K562 (cell line): Measurements from ENCODE around the gene ATXN7L1. TPM values are rescaled to one million over a fixed set of nuclear protein-coding genes. Genes with fewer than 3 reads are reported as not detected.

Experiments
- CBFA2T2 ChIP-seq: fragments of 450-650 bp; conservative IDR thresholded peaks from 2 replicates; pipeline ENCODE4 v1.6.1; 2017; ENCODE audit warnings: mild to moderate bottlenecking
- DNMT1 ChIP-seq: fragments of 450-650 bp; IDR thresholded peaks from 2 replicates; pipeline ENCODE4 v1.6.1; 2016; ENCODE audit warnings: antibody characterized with exemption, mild to moderate bottlenecking
- GATAD2B ChIP-seq: fragments of 450-650 bp; IDR thresholded peaks from 2 replicates; pipeline ENCODE4 v1.6.1; 2017; ENCODE audit warnings: mild to moderate bottlenecking, borderline replicate concordance
- HOXB6 ChIP-seq: fragments of 250-450 bp; sonication (Bioruptor Pico); IDR thresholded peaks from 2 replicates; pipeline ENCODE4 v1.5.1; 2022; ENCODE audit warnings: mild to moderate bottlenecking, borderline replicate concordance
- MEF2D ChIP-seq: conservative IDR thresholded peaks from 2 replicates; pipeline ENCODE4 v1.6.1; 2016; ENCODE audit warnings: low read depth, missing genetic modification characterization, missing compliant biosample characterization
- MIER1 ChIP-seq: fragments of 450-650 bp; IDR thresholded peaks from 2 replicates; pipeline ENCODE4 v1.6.1; 2016; ENCODE audit warnings: antibody characterized with exemption, mild to moderate bottlenecking, low read depth
- PHB2 ChIP-seq: fragments of 450-650 bp; IDR thresholded peaks from 2 replicates; pipeline ENCODE4 v1.6.1; 2017; ENCODE audit warnings: low read depth
- POLR2H ChIP-seq: IDR thresholded peaks from 2 replicates; pipeline ENCODE4 v1.6.1; 2016; ENCODE audit warnings: missing genetic modification characterization, low read depth, mild to moderate bottlenecking, control low read depth, missing compliant biosample characterization, moderate library complexity
- POU5F1 ChIP-seq: fragments of 150-350 bp; IDR thresholded peaks from 2 replicates; pipeline ENCODE4 v1.6.1; 2014; ENCODE audit warnings: borderline replicate concordance, low read length, low read depth, mild to moderate bottlenecking; ENCODE audit not compliant: partially characterized antibody
- PURB ChIP-seq: sonication (generic); formaldehyde crosslinking; IDR thresholded peaks from 2 replicates; pipeline ENCODE4 v1.9.0; 2021; ENCODE audit warnings: low read depth, mild to moderate bottlenecking, missing genetic modification reagents
- RAD51 ChIP-seq: fragments of 450-650 bp; IDR thresholded peaks from 2 replicates; pipeline ENCODE4 v1.7.1; 2016; ENCODE audit warnings: low read depth, mild to moderate bottlenecking, borderline replicate concordance
- TEAD4 ChIP-seq, 2 experiments: sonication (generic) in 1 of 2; formaldehyde crosslinking in 1 of 2; IDR thresholded peaks; 2 replicates each; pipeline versions ENCODE4 v1.6.1 to v1.8.0; 2012 to 2022; ENCODE audit warnings: borderline replicate concordance in 1 of 2, inconsistent platforms in 1 of 2, low read length in 1 of 2, mild to moderate bottlenecking in 1 of 2, missing genetic modification reagents in 1 of 2
- ZNF583 ChIP-seq: fragments of 250-450 bp; sonication (Bioruptor Pico); IDR thresholded peaks from 2 replicates; pipeline ENCODE4 v1.4.0; 2020
- ZNF717 ChIP-seq: fragments of 250-450 bp; sonication (Bioruptor Pico); IDR thresholded peaks from 2 replicates; pipeline ENCODE4 v1.5.0; 2021
- polyA plus RNA-seq, 8 experiments: library from polyadenylated mRNA; depleted of rRNA in 4 of 8; stranded (reverse) in 5 of 8; unstranded in 3 of 8; fragments of >200 nt; fragmentation: Nextera tagmentation in 2 of 8; fragmentation: Illumina TruSeq in 1 of 8; extraction: Ambion mirVana in 2 of 8; extraction: Trizol in 1 of 8; gene quantifications; 2 replicates each; pipeline versions ENCODE4 v1.2.1 to v1.2.3, GENCODE V29; 2011 to 2014; ENCODE audit warnings: inconsistent platforms in 1 of 8, missing spikeins in 1 of 8
- total RNA-seq, 7 experiments: library from RNA; depleted of rRNA in 6 of 7; stranded (reverse); fragments of >200 nt in 6 of 7; fragmentation: Illumina TruSeq in 2 of 7; extraction: Trizol in 2 of 7; gene quantifications; 2 replicates each; pipeline versions ENCODE4 v1.2.1 to v1.2.3, GENCODE V29; 2011 to 2021; ENCODE audit warnings: low replicate concordance in 1 of 7
- TF ChIP-seq, protein P1 (sequence below): fragments of 450-650 bp; IDR thresholded peaks from 2 replicates; pipeline ENCODE4 v1.6.1; 2017; ENCODE audit warnings: mild to moderate bottlenecking, moderate library complexity
- TF ChIP-seq, protein P2 (sequence below): fragments of 450-650 bp; IDR thresholded peaks from 2 replicates; pipeline ENCODE4 v1.6.1; 2016; ENCODE audit warnings: low read depth, mild to moderate bottlenecking, moderate library complexity
- TF ChIP-seq, protein P3 (sequence below): fragments of 450-650 bp; formaldehyde crosslinking; IDR thresholded peaks from 2 replicates; pipeline ENCODE4 v1.4.0; 2020; ENCODE audit warnings: mild to moderate bottlenecking, moderate library complexity
- TF ChIP-seq, protein P4 (sequence below): sonication (generic); formaldehyde crosslinking; IDR thresholded peaks from 2 replicates; pipeline ENCODE4 v1.8.0; 2022; ENCODE audit warnings: mild to moderate bottlenecking, missing genetic modification reagents
- TF ChIP-seq, protein P5 (sequence below), 2 experiments: fragments of 450-650 bp; IDR thresholded peaks; 2 replicates each; pipeline ENCODE4 v1.6.1; 2016

The ATXN7L1 gene
- total and polyA plus RNA-seq, 9 of the 15 experiments (the other 6 are each of a cell fraction or from before 2014, with no cell fraction given), result 6.6 to 13.7 (median 10.7) TPM

DNA sequence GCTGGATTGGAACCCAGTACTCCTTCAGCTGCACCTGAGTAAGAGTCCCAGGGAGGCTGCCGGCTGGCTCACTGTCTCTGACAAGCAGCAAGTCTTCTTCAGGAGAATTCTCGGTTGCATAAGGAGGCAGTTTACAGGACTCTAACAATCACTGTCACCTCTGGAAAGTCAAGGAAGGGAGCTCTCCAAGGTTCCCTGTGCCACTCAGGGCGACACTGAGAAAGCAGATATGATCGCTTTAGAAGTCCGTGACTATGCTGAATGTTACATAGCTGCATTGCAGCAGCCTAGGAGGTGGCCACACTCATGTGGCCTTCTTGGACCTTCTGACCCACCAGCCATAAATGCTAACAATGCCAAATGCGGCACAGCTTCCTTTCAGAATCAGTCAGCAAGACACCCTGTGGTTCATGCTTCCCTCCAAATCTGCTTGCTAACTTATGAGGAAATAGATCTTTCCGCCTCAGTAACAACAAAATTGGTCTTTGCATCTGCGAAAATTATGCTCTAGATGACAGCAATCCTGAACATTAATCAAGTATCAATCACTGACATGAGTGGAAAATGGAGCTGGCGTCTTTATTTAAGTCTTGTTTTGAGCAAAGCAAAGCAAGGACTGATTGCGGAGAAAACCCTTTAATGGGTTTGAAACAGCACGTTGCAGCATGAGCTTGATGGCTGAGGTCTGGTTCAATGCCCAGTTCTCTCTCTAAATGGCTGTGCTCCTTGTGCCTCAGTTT, 132.9 kb downstream of the ATXN7L1 start (continued):
- TF ChIP-seq, protein P1, sequence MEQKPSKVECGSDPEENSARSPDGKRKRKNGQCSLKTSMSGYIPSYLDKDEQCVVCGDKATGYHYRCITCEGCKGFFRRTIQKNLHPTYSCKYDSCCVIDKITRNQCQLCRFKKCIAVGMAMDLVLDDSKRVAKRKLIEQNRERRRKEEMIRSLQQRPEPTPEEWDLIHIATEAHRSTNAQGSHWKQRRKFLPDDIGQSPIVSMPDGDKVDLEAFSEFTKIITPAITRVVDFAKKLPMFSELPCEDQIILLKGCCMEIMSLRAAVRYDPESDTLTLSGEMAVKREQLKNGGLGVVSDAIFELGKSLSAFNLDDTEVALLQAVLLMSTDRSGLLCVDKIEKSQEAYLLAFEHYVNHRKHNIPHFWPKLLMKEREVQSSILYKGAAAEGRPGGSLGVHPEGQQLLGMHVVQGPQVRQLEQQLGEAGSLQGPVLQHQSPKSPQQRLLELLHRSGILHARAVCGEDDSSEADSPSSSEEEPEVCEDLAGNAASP, result no peak
- TF ChIP-seq RAD51 (no peak), TEAD4 (IDR thresholded peaks at IDR 0.05; ENCODE audit: low read length) (no peak), TEAD4 (CRISPR knock-in tag; IDR thresholded peaks at IDR 0.05; ENCODE audit: borderline replicate concordance) (no peak), POLR2H (tag) (no peak), GATAD2B (no peak), PHB2 (no peak), POU5F1 (no peak), CBFA2T2 (no peak), ZNF717 (CRISPR knock-in tag) (no peak), DNMT1 (no peak), PURB (CRISPR knock-in tag) (no peak), MIER1 (peak; percentile 83), ZNF583 (no peak), MEF2D (tag) (no peak), HOXB6 (CRISPR knock-in tag) (no peak)
- TF ChIP-seq, protein P2, sequence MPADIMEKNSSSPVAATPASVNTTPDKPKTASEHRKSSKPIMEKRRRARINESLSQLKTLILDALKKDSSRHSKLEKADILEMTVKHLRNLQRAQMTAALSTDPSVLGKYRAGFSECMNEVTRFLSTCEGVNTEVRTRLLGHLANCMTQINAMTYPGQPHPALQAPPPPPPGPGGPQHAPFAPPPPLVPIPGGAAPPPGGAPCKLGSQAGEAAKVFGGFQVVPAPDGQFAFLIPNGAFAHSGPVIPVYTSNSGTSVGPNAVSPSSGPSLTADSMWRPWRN, result no peak
- TF ChIP-seq, protein P3, sequence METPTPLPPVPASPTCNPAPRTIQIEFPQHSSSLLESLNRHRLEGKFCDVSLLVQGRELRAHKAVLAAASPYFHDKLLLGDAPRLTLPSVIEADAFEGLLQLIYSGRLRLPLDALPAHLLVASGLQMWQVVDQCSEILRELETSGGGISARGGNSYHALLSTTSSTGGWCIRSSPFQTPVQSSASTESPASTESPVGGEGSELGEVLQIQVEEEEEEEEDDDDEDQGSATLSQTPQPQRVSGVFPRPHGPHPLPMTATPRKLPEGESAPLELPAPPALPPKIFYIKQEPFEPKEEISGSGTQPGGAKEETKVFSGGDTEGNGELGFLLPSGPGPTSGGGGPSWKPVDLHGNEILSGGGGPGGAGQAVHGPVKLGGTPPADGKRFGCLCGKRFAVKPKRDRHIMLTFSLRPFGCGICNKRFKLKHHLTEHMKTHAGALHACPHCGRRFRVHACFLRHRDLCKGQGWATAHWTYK, result no peak
- TF ChIP-seq, protein P4, sequence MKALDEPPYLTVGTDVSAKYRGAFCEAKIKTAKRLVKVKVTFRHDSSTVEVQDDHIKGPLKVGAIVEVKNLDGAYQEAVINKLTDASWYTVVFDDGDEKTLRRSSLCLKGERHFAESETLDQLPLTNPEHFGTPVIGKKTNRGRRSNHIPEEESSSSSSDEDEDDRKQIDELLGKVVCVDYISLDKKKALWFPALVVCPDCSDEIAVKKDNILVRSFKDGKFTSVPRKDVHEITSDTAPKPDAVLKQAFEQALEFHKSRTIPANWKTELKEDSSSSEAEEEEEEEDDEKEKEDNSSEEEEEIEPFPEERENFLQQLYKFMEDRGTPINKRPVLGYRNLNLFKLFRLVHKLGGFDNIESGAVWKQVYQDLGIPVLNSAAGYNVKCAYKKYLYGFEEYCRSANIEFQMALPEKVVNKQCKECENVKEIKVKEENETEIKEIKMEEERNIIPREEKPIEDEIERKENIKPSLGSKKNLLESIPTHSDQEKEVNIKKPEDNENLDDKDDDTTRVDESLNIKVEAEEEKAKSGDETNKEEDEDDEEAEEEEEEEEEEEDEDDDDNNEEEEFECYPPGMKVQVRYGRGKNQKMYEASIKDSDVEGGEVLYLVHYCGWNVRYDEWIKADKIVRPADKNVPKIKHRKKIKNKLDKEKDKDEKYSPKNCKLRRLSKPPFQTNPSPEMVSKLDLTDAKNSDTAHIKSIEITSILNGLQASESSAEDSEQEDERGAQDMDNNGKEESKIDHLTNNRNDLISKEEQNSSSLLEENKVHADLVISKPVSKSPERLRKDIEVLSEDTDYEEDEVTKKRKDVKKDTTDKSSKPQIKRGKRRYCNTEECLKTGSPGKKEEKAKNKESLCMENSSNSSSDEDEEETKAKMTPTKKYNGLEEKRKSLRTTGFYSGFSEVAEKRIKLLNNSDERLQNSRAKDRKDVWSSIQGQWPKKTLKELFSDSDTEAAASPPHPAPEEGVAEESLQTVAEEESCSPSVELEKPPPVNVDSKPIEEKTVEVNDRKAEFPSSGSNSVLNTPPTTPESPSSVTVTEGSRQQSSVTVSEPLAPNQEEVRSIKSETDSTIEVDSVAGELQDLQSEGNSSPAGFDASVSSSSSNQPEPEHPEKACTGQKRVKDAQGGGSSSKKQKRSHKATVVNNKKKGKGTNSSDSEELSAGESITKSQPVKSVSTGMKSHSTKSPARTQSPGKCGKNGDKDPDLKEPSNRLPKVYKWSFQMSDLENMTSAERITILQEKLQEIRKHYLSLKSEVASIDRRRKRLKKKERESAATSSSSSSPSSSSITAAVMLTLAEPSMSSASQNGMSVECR (CRISPR knock-in tag), result no peak
- TF ChIP-seq, protein P5, sequence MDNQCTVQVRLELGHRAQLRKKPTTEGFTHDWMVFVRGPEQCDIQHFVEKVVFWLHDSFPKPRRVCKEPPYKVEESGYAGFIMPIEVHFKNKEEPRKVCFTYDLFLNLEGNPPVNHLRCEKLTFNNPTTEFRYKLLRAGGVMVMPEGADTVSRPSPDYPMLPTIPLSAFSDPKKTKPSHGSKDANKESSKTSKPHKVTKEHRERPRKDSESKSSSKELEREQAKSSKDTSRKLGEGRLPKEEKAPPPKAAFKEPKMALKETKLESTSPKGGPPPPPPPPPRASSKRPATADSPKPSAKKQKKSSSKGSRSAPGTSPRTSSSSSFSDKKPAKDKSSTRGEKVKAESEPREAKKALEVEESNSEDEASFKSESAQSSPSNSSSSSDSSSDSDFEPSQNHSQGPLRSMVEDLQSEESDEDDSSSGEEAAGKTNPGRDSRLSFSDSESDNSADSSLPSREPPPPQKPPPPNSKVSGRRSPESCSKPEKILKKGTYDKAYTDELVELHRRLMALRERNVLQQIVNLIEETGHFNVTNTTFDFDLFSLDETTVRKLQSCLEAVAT (IDR thresholded peaks at IDR 0.05), result 0 out of 4 replicates have a peak, but pooled peaks of 1 of the 2 experiments have one; percentile 34
